NCI-H1694 treated with DMSO at 0.1 percent for 48 hours (cell line): ENCODE data around the gene SMIM29.
"Not testable (repeated sequence)": the region's sequence is repeated elsewhere in the genome, so short reads cannot be mapped to it uniquely, and the experiment has no call there.

Source experiments
- DNase-seq: peaks from one replicate; lab custom pipeline; 2025; lab: John Stamatoyannopoulos, UW

The SMIM29 gene

GRCh38 chr6:34248727-34249468, at the start of gene SMIM29:
SMIM29 (minus strand) TSS chr6:34249006; CDS start chr6:34247791, 1,215 bp downstream.
- peak; percentile 83 for DNase-seq

GRCh38 chr6:34295721-34296120, 46.9 kb upstream of the SMIM29 start:
- no peak for DNase-seq

GRCh38 chr6:34292954-34293353, 44.1 kb upstream of the SMIM29 start:
- no peak for DNase-seq

- DNase-seq, result no peak
Observed at GRCh38 chr6:34289137-34289536, 40.3 kb upstream of the SMIM29 start.

GRCh38 chr6:34288581-34288980, 39.8 kb upstream of the SMIM29 start:
- DNase-seq, result no peak

GRCh38 chr6:34285448-34286164, 36.8 kb upstream of the SMIM29 start:
- no peak for DNase-seq

GRCh38 chr6:34284563-34285447, 36.0 kb upstream of the SMIM29 start:
- no peak for DNase-seq

- DNase-seq, result no peak
Observed at GRCh38 chr6:34281702-34282334, 33.0 kb upstream of the SMIM29 start.

GRCh38 chr6:34280216-34280615, 31.4 kb upstream of the SMIM29 start:
- no peak for DNase-seq

- no peak for DNase-seq
Observed at GRCh38 chr6:34278833-34279232, 30.0 kb upstream of the SMIM29 start.

- no peak for DNase-seq
Observed at GRCh38 chr6:34277763-34278112, 28.9 kb upstream of the SMIM29 start.

- DNase-seq, result no peak
Observed at GRCh38 chr6:34276881-34277762, 28.3 kb upstream of the SMIM29 start.

GRCh38 chr6:34276191-34276590, 27.4 kb upstream of the SMIM29 start:
- DNase-seq, result no peak

- DNase-seq, result no peak
Observed at GRCh38 chr6:34275128-34275804, 26.5 kb upstream of the SMIM29 start.

GRCh38 chr6:34274129-34274528, 25.3 kb upstream of the SMIM29 start:
- DNase-seq, result no peak

GRCh38 chr6:34273242-34273805, 24.5 kb upstream of the SMIM29 start:
- no peak for DNase-seq

GRCh38 chr6:34272013-34272926, 23.5 kb upstream of the SMIM29 start:
- DNase-seq, result no peak

- not testable (repeated sequence) for DNase-seq
Observed at GRCh38 chr6:34269658-34270341, 21.0 kb upstream of the SMIM29 start.
